SU-DHL-6 (cell line): ENCODE results near the gene FAM120B.

Source experiments
- CTCF ChIP-seq: fragments of 200-600 bp; sonication (generic); IDR thresholded peaks from one replicate; pipeline ENCODE4 v1.5.1; 2017; ENCODE audit warnings: antibody characterized with exemption, mild to moderate bottlenecking, low read length, moderate library complexity; ENCODE audit not compliant: insufficient read depth, poor library complexity, severe bottlenecking
- EZH2phosphoT487 ChIP-seq: fragments of 200-600 bp; sonication (generic), shearing (Covaris generic); conservative IDR thresholded peaks from 2 replicates; pipeline ENCODE4 v1.6.1; 2018; ENCODE audit warnings: mild to moderate bottlenecking, antibody characterized with exemption, low read length, moderate library complexity, mixed read lengths

GRCh38 chr6:170283212-170284081, 23.1 kb upstream of the FAM120B start:
- no peak for TF ChIP-seq CTCF
- no peak for TF ChIP-seq EZH2phosphoT487
